ENCODE data around the gene POU2AF1.

GRCh38 chr11:111412293-111412692 lies 33.2 kb upstream of the POU2AF1 start:
- TF ChIP-seq NFIC (IDR thresholded peaks at IDR 0.05) (no peak), RAD21 (IDR thresholded peaks at IDR 0.05; ENCODE audit: low read depth) (no peak), CEBPB (IDR thresholded peaks at IDR 0.05) (no peak), EP300 (IDR thresholded peaks at IDR 0.05; ENCODE audit: borderline replicate concordance) (no peak), TCF12 (IDR thresholded peaks at IDR 0.05; ENCODE audit: low read depth) (no peak), FOXM1 (IDR thresholded peaks at IDR 0.05; ENCODE audit: borderline replicate concordance, low read depth) (no peak), USF1 (IDR thresholded peaks at IDR 0.05) (no peak), EGR1 (IDR thresholded peaks at IDR 0.05) (no peak), REST (IDR thresholded peaks at IDR 0.05; ENCODE audit: low read depth) (no peak), CREB1 (IDR thresholded peaks at IDR 0.05; ENCODE audit: low read depth) (no peak), TAF1 (IDR thresholded peaks at IDR 0.05; ENCODE audit: low read depth) (no peak)
